GM18870 (cell line): ENCODE data around the gene HSPG2.
"Not testable (repeated sequence)": the region's sequence is repeated elsewhere in the genome, so short reads cannot be mapped to it uniquely, and the experiment has no call there.

Experiments
- ATAC-seq: cut with Tn5 transposase; IDR thresholded peaks from one replicate; pipeline ENCODE4 v1.9.1; 2021; ENCODE audit warnings: moderate library complexity; ENCODE audit not compliant: unreplicated experiment

Gene HSPG2

DNA sequence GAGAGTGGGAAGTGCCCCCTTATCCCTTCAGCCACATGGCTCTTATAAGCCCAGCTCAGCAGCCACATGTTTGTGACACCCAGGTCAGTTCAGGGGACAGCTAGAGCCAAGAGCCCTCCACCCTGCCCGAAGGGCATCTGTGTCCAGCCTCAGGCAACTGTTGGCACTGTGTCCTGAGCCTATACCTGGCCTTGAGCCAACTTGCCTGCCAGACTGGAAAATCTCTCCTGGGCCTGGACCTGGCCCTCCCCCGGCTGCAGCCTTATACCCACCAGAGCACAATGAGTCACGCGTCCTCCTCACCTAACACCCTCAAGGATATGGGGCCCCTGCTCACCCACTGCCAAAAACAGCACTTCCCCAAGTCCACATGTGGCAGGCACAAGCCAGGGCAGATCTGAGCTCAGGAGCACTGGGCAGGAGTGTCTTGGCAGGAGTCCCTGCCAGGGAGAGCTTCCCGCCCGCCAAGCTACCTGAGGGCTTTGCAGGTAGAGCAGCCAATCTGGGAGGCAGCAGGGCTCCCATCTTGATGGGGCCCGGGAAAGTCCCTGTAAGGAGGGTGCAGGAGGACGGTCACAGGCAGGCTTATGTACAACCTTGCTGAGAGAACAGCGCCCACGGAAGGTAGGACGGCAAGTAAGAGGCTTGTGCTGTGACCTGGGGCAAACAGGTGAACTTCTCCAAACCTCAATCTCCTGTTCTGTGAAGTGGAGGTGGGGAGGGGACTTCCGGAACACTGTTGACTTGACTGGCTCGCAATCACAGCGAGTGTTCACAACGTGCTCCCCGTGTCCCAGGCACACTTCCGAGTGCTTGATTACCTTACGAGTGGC is 19.8 kb upstream of the HSPG2 start:
- no peak for ATAC-seq

DNA sequence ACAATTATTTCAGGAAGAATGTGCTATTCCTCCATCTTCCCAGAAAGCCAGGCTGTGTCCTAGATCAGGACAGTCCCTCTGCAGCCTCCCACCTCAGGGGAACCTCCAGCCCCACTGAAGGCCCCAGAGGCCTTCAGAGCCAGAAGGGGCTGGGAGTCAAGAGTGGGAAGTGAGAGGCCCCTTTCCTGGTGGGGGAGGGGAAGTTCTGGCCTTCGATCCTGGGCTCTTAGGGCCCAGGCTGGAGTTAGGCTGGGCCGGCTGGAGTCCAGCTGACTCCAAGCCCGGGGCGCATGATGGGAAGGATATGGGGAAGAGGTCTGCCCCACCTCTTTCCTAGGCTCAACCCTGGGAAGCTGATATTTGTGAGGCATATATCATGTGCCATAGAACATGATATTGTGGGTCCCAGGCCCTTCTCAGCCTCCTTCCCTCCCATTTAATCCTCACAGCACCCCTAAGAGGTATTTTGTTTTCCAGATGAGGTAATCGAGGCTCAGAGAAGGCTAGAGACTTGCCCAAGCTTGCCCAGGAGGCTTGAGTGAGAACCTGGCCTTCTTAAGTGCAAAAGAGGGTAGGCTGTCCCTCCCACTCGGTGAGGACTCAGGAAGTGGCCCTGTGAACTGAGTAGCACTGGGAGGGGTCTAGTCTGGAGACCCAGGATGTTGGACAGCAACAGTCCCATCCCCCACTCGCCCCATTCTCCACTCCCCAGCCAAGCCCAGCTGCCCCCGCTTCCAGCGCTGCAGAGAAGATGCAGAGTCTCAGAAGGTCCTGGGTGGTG is 18.6 kb upstream of the HSPG2 start:
- no peak for ATAC-seq

DNA sequence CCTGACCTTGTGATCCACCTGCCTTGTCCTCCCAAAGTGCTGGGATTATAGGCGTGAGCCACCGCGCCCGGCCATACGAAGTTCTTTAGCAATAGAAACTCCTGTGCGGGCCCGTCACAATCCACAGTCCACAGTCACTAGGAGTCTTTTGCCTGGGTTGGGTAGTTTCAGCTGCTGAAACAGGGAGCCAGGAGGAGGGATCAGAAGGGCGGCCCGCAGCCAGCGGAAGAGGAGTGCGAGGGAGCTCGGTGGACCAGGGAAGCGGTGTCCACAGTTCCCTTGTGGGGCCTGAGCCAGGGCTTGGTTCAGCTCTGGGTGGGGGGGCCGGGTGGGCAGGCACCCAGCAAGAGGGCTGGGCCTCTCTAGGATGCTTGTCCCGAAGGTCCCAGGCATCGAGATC is 17.9 kb upstream of the HSPG2 start:
- ATAC-seq = no peak

DNA sequence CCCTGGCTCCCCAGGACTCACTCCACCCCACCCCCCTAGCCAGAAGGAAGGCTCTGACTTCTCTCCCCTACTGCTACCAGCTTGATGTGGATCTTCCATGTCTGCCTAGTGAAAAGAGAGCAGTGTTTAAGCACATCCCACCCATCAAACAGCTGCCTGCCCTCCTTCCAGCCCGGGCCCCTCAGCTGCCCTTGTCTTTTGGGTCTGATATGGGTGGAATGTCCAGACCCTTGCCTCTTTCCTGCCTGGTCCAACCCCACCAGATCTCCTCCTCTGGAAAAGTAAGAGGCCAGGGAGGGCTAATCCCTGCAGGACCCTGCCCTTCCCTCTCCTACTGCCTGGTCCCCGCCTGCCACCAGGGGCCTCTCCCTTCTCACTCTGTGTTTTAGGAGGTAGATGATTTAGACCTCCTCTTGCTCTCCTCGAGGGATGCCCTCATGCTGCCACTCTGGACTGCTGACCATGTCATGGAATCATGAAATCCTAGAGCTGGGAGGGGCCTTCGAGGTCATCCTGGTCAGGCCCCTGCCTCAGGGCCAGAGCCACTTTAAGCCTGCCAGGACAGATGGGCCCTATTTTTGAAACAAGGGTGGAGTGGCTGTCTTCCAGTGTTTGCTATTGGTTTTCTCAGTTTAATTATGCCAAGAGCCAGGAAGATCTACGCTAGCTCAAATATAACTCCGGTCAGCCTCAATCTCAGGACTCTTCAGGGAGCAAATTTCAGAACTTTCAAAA is 15.8 kb upstream of the HSPG2 start:
- no peak for ATAC-seq

DNA sequence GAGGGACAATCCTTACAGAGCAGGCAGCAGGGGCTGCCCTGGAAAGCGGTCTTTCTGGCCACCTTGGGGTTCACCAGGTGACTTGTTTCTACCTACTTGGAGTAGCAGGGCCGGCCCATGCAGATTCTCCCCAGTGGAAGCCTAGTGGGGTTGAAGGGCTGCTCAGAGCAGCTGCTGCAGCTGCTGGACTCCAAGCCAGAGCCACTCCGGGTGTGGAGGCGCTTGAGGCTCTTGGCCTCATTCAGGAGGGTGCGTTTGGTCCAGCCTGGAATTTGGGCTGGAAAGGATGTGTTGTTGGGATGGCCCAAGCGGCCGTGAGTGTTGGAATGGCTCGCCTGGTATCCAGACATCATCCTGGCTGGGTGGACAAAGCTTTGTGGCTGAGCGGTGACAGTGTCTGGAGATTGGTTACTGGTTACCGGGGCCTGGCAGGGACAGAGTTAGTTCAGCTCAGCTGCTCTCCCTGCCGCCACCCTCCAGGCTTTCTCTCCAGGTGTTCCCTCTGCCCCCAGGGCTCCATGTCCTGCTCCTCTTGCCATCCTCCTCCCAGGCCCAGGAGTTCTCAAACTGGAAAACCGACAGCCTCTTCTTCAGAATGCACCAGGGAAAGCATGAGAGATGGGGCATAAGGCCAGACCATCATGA is 14.2 kb upstream of the HSPG2 start:
- ATAC-seq = no peak

DNA sequence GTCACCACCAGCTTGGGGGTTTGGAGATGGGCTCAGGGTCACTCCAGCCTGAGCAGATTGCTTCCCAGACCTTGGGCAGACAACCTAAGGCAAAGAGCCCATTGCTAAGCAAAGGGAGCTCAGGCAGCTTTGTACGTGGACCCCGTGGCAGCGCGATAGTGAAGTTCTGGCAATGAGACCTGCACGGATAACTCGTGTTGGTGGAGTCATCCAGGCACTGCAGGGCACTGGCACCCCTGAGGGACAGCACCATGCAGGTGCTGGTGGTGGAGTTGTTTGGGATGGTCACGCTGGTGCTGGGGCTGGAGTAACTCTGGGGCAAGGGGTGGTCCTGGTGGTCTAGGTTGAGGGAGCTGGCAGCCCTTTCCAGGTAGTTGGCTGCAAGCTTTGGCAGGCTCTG is 13.6 kb upstream of the HSPG2 start:
- no peak for ATAC-seq

DNA sequence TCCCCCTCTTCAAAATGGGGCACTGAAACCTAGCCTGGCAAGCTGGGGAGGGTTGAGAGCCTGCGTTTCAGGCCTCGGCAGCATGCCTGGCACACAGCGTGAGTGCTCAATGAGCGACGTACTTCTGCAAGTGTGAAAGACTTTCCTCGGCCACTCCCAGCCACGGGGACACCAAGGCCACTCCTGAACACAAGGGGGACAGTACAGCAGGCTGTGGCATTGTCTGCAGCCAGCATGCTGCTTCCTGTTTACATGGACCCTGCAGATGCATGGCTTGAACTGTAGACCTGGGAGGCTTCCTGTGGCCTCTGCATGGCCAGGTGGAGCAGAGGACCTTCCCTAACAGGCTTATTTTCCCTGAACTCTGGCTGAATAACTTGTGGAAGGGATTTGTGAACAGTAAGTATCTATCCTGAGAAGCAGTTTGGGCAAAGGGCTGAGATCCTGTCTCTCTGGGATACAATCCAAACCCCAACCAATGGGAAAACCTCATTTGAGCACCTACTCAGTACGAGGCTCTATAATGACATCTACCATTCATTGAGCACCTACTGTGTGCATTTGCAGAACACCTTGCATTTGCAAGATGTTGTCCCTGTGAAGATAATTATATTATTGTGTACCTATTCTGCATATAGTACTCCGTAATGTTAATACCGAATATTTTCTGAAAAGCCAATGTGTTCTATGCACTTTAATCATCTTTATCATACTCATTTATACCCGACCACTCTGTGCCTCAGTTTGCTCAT is 9.9 kb upstream of the HSPG2 start:
- no peak for ATAC-seq

DNA sequence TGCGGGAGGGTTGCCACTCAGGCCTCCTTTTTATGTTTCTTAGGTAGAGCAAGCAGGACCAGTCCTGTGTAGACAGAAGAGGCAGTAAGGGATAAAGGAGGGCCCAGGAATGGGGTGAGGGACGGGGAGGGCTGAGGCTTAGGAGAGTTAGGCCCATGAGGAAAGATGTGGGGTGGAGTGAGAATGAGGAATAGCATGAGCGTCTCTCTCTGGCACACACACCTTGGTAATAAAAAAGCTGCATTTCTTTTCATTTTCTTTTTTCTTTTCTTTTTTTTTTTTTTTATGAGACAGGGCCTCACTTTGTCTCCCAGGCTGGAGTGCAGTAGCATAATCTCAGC is 7.6 kb upstream of the HSPG2 start:
- no peak for ATAC-seq

DNA sequence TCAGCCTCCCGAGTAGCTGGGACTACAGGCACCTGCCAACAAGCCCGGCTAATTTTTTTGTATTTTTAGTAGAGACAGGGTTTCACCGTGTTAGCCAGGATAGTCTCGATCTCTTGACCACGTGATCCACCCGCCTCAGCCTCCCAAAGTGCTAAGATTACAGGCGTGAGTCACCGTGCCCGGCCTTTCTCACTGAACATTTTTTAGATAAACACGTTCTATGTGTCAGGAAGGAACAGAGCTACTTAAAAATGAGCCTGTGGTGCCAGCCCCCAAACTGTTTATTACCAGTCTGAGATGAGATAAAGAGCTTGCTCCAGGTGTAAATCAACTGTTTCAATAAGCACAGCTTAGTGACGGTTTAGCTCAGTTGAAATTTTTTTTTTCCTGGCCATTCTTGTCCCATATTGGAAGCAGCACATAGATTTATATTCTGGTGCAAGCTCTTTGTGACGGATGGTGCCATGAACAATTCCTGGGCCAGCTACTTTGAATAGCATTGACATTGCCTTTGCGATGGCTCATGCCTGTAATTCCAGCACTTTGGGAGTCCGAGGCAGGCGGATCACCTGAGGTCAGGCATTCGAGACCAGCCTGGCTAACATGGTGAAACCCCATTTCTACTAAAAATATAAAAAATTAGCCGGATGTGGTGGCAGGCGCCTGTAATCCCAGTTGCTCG is 6.0 kb upstream of the HSPG2 start:
- ATAC-seq = not testable (repeated sequence)

DNA sequence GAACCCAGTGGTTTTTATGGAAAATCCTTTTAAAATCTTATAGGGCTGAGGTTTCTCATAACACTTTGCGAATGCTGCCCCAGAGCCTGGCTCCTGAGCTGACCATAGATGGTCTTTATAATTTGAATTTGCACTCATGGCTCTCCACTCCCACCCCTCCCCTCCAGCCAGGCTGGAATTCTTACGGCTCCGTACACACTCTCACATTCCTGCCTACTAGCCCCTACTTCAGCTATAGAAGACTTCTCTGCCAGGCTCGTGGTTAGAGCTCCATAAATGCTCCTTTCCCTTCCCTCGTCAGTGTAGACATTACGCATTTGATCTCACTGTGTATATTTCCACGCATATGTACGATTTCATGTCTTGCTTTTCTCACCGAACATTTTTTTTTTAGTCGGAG is 5.4 kb upstream of the HSPG2 start:
- no peak for ATAC-seq

DNA sequence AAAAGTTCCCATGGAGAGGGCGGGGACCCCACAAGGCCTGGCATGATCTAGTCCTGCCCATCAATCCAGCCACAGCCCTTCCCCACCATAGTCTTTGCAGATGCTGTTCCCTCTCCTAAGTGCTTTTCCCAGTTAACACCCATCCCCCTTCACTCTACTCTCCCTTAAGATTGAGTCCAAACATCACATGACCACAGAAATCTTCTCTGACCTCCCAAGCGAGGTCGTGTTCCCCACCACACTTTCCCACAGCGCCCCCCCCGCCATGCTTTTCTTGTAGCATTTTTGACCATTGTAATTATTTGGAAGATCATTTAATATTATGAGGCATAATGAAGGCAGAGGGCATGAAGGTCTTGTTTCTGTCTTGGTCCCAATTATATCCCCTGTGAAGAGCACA is 4.3 kb upstream of the HSPG2 start:
- ATAC-seq = no peak

DNA sequence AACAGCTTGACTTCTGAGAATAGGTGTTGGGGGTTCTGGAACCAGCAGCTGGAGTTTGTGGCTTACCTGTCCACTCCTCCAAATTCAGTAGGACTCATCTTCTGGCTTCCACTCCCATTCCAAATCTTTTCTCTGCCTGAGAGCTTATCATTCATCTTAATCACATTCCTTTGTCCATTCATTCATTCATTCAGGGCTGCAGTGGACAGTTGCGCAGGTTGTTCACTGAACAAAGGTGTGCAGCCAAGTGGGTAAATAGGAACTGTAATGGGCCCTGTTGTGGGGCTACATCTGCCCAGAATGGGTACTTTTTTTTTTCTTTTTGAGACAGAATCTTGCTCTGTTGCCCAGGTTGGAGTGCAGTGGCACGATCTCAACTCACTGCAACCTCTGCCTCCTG is 3.4 kb upstream of the HSPG2 start:
- ATAC-seq = no peak

DNA sequence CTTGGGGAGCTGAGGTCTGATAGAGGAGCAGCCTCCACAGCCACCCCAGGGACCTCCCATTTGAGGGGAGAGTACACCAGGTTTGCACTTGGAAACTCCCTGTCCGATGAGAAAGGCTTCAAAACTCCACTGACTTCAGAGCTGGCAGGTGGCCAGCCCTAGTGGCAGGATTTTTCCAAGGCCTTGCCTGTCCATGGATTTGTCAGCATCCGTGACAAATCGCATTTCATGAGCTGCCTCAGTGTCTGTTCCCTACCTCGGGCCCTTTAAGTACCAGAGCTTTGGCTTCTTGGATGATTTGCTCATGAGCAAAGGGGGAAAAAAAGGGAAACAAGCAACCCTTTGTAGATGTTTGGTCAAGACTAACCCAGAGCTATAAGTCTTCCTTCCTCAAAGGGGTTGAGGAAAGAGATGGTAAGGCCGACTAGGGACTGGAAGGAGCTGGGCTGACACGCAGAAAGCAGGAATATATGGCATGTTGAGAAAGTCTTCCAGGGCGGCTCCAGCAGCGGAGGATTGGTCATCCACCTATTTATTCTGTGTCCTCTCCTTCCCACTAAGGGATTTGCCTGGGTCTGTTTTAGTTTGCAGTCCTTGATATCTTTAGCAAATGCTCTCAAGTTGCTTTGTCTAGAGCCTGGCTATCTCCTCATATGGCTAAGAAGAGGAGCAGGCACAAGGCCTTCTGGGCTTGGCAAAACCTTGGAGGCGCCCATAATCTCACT is 2.7 kb upstream of the HSPG2 start:
- no peak for ATAC-seq

DNA sequence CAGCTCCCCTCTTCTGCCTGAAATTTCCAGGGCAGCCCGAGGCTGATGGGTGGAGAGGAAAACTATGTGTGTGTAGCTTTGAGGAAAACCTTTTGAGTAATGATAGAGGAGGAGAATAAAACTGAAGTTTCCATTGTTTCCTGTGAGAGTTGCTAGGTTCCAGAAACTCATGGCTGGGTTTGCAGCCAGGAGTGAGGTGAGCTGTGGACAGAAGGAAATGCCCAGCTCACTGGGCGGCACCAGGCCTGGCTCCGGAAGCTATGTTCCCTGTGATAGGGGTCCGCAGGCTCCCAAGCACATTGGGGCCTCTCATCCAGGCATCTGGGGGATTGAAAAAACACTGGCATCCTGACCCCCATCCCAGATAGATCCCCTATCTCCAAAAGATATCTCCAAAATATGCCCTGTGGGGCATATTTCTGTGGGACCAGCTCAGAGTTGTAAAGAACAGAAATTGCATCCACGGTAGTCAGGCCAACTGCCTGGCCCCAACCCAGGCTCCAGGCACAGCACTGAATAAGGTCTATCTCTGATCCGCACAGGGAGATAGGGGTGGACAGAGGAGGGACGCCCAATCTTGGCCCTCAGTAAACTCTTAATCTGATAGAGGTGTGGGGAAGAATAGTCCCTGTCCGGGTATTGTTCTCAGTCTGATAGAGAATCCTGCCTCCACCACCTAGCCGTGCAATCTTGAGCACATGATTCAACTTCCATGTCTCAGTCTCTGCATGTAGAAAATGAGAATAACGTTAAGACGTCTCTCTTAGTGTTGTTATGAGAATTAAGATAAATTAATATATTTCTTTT is 1.8 kb upstream of the HSPG2 start:
- no peak for ATAC-seq

DNA sequence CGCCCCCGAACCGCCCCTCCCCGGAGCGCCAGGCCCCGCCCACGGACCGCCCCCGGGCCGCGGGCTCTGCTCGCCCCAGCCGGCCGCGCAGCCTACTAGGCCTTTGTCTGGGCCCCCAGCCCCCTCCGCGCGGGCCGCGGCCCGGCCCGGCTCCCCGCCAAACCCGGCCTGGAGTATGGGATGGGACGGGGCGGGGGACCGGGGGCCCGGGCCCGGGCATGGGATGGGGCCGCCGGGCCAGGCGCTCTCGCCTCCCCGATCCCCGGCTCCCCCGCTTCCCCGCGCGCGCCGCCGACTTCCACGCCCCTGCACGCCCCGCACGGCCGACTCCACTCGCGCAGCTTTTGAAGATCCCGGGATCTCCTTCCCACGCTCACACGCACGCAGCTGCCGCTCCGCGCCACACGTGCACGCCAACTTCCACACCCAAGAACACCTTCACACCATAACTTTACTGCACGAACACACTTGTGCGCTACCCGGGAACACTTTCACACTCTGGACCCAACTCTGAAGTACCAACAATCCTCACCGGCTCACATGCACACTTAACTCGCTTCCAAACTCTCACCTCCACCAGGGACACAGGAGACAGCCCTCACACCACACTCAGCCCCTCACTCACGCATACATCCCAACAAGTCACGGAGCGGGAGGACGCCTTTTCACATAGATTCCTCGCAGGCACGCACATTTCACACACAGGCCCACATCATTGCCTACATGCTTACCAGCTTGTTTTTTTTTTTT is 437 bp upstream of the HSPG2 start:
- no peak for ATAC-seq

DNA sequence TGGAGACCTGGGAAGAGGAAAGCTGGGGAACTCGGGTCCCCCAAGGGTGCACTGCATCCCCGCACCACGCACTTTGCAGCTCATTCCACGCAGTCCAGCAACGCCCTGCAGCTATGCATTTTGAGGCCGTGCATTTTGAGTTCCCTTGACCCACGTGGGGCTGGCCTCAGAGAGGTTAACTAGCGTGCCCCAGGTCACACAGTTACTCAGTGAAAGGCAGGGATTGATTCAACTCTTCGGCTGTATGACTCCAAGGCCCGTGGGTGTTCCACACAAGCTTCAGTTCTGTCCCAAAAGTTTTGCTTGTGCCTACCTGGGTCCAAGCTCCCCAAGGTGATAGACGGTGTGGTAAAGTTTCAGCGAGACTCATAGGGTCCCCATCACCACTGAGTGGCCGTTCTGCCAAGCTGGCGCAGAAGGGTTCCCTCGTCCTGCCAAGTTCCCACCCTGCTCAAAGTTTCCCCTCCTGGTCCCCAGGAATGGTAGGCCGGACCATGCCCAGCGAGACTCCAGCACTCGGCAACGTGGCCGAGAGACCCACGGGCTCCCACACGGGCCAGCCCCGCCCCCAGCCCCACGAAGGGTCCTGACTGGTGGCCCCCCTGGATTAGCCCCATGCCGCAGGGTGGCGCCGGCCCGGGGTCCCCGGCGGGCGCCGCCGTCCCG is 611 bp downstream of the HSPG2 start:
- no peak for ATAC-seq

DNA sequence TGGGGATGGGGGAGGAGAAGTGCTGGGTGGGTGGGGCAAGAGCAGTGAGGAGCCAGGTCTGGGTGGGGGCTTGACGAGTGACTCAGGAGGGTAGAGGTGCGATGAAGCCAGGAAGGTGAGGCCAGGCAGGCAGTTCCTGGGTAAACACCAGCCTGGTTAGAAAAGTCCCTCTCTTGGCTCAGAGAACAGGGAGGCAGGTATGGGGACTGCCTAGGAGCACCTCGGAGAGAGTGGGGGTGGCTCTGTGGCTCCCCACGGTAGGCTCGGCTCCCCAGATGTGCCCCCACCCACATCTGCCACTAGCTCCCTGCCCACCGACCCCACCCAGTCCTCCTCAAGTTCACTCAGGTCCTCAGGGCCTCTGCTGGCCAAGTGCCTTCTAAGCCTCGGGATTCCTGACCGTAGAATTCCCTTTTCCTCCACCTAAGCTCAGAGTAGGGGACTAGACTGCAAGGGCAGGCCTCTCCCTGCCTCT is 1.2 kb downstream of the HSPG2 start:
- no peak for ATAC-seq
